Stimulated activated CD8-positive, alpha-beta memory T cell treated with anti-CD3 and anti-CD28 coated beads, Interleukin-12 subunit alpha, Interleukin-12 subunit beta, amount 100 ng/mL, for 4 hours (primary cell): ENCODE measurements around the gene NCEH1.
A peak's percentile ranks its signal among the peaks of the same experiment; 100 is the strongest.
"Not testable (repeated sequence)": the region's sequence is repeated elsewhere in the genome, so short reads cannot be mapped to it uniquely, and the experiment has no call there.

Experiments used
- DNase-seq: peaks from one replicate; pipeline ENCODE4 v3.0.0-alpha.2; 2020; ENCODE audit warnings: low read depth

The NCEH1 gene

DNA sequence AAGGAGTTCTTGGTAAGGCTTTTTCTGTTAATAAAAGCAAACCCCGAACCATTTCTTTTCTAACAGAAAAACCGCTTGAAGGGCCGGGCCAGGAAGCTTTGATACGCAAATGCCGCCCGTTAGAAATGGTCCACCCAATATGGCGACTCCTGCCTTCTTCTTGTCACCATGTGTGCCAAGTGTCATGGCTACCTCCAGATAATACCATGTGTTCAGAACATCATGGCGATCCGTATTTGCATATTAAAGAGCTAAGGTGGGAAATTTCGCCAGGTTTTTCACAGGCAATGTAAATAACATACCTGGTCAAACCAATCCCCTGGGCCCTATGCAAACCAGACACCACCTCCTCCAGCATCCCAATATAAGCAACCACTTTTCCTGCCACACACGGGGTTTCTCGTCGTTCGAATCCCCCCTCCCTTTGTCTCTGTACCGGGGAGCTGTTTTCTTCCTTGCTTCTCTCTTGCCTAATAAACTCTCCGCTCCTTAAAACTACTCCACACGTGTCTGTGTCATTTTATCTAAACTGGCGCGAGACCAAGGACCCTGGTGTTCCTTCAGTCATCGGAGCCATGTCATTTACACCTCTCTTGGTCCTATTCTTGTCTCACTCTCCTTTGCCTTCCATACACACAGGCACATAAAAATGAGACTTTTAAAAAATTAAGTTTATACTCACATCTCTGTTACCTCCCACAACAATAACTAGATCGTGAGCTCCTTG lies 34.5 kb downstream of the NCEH1 start:
- no peak for DNase-seq

DNA sequence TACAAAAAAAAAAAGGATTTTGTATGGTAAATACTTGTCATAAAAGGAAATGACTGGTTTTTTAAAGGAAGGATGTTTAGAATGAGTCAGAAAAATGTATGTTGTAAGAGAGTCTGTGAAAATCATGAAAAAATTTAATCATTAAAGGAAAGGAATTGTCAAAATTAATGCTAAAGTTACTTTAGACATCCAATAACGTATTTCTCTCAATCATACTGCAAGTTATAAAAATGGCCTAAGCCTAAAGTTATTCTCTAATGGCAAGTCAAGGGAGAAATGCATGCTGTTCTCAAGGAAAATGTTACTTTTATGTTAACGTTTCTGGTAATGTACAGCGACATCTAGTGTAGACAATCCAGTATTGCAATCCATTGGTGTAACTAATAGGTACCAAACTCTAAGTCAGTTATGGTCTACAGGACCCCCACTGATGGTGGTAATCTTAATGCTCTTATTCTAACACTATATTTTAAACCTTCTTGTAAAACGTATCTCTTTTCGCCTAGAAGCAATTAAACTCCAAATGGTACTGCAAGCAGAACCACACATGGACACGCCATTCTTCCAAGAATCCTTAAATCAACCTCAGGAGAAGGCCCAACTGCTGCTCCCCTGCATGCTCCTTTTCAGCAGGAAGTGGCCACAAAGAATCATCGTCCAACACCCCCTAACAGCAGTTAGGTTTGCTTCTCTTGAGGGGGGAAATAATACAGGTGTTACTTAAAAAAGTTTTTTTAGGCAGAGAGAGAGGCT lies 35.2 kb downstream of the NCEH1 start:
- no peak for DNase-seq

GRCh38 chr3:172673210-172673679 lies 37.6 kb downstream of the NCEH1 start:
- DNase-seq: no peak

GRCh38 chr3:172669021-172669420 lies 41.8 kb downstream of the NCEH1 start:
- DNase-seq: no peak

- DNase-seq: peak; percentile 10
Observed at GRCh38 chr3:172666873-172667694, 43.8 kb downstream of the NCEH1 start.

- no peak for DNase-seq
Observed at GRCh38 chr3:172666181-172666872, 44.5 kb downstream of the NCEH1 start.

GRCh38 chr3:172665510-172665909 lies 45.4 kb downstream of the NCEH1 start:
- not testable (repeated sequence) for DNase-seq

GRCh38 chr3:172660421-172660820 lies 50.4 kb downstream of the NCEH1 start:
- not testable (repeated sequence) for DNase-seq

- no peak for DNase-seq
Observed at GRCh38 chr3:172659246-172660002, 51.4 kb downstream of the NCEH1 start.

GRCh38 chr3:172658344-172659245 lies 52.3 kb downstream of the NCEH1 start:
- DNase-seq: no peak

DNA sequence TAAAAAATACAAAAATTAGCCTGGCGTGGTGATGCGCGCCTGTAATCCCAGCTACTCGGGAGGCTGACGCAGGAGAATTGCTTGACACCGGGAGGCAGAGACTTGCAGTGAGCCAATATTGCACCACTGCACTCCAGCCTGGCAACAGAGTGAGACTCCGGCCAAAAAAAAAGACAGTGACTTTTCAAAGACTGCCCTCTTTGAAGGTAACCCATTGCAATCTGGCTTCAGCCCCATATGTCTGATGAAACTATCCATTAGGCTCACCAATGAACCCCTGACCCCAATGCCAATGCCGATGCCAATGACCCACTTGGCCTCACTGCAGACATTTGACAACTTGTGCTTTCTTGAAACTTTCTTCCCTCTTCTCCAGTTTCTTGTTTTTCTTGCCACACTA lies 54.3 kb downstream of the NCEH1 start:
- DNase-seq: no peak

- no peak for DNase-seq
Observed at GRCh38 chr3:172655388-172655787, 55.5 kb downstream of the NCEH1 start.

- DNase-seq: no peak
Observed at GRCh38 chr3:172654470-172654869, 56.4 kb downstream of the NCEH1 start.

GRCh38 chr3:172653004-172653572 lies 57.8 kb downstream of the NCEH1 start:
- no peak for DNase-seq

DNA sequence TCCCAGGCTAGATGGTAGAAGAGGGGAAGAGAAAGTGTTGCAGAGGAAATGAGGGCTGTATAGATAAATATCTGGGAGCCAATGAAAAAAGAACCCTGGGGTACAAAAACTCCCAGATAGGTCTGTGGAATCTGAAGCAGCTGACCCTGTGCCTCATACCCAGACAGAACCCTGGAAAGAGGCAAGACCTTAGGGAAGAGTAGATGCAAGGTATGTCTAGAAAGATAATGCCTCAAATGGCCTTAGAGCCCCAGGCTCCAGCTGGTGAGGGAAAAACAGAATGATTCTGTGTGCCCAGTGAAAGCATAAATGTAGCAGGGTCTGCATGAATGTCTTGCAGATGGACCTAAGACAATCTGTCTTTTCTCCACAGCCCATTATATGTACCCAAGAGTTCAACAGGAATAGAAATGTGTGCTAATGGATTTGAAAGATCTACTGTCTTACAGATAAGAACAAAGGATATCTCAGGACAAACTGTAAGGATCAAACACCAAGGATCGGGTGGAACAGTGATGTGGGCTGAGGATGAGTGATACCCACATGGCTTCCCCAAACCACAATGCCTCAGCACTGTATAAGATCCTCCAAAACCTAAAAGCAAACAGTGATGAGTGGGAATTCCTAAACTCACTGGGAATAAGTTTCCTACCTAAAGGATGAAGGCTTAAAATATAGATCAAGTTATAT lies 58.8 kb downstream of the NCEH1 start:
- DNase-seq: no peak

- DNase-seq: no peak
Observed at GRCh38 chr3:172649987-172650386, 60.9 kb downstream of the NCEH1 start.

- DNase-seq: no peak
Observed at GRCh38 chr3:172648747-172649146, 62.1 kb downstream of the NCEH1 start.

DNA sequence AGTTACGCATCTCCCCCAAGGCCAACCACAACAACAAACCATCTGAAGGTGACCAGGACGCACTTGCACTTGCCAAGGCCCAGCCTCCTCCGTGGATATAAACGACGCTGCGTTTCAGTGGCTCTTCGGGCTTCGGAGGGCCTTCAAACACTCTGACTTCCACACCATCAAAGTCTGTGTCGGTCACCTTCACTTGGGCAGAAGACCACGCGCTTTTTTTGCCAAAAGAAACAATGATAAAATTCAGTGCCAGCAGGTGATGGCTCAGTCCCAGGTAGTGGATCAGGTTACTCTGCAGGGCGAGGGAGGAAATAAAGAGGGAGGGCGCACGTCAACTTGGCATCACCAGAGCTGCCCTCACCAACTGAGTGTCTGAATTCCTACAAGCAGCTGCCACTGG lies 63.0 kb downstream of the NCEH1 start:
- no peak for DNase-seq

DNA sequence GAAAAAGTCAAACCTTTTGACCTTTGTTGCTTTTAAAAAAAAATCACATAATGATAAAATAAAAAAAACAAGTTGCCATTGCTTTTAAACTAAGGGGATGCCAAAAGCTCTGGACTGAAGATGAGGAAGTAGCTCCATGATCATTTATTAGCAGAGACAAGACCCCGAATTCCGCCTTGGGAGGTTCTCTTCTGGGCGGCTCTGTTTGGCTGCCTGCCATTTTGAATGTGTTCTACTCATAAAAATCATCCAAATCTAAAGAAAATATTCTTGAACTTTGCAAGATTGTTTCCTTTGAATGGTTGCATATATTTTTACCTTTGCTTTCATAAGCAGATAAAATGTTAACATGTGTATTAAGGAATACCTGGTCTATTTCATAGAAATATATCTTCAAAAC lies 63.8 kb downstream of the NCEH1 start:
- no peak for DNase-seq
